Nephron progenitor cell (in vitro differentiated cells): ENCODE results near the gene IL15.
"Not testable (repeated sequence)": the region's sequence is repeated elsewhere in the genome, so short reads cannot be mapped to it uniquely, and the experiment has no call there.

ENCODE experiments used
- DNase-seq: peaks from one replicate; pipeline ENCODE4 v3.0.0; 2021
- H3K27ac Mint-ChIP-seq: 2 replicates; pipeline ENCODE4 v1.8.0; 2021; ENCODE audit warnings: mild to moderate bottlenecking, moderate library complexity, mixed read lengths
- H3K27me3 Mint-ChIP-seq: 2 replicates; pipeline ENCODE4 v1.8.0; 2021; ENCODE audit warnings: mild to moderate bottlenecking, low read depth, mixed read lengths; ENCODE audit not compliant: poor library complexity
- H3K36me3 Mint-ChIP-seq: 2 replicates; pipeline ENCODE4 v1.8.0; 2021; ENCODE audit warnings: low read depth, mixed read lengths
- H3K4me1 Mint-ChIP-seq: 2 replicates; pipeline ENCODE4 v1.8.0; 2021; ENCODE audit warnings: mixed read lengths
- H3K4me3 Mint-ChIP-seq: 2 replicates; pipeline ENCODE4 v1.8.0; 2021; ENCODE audit warnings: mild to moderate bottlenecking, moderate library complexity, mixed read lengths
- H3K9me3 Mint-ChIP-seq: 2 replicates; pipeline ENCODE4 v1.8.0; 2021; ENCODE audit warnings: mild to moderate bottlenecking, moderate library complexity, mixed read lengths
- CTCF ChIP-seq: fragments of 200-600 bp; sonication (generic); IDR thresholded peaks from 2 replicates; pipeline ENCODE4 v1.5.0; 2021; ENCODE audit warnings: antibody characterized with exemption

IL15 gene

GRCh38 chr4:141684785-141685184, 48.4 kb downstream of the IL15 start:
- no peak for DNase-seq
- peaks cover 3% of the 10 kb centered on the region for H3K9me3 Mint-ChIP-seq
- no peak for TF ChIP-seq CTCF

GRCh38 chr4:141686146-141686775, 49.9 kb downstream of the IL15 start:
- Mint-ChIP-seq H3K36me3 (no peaks in the 10 kb centered on the region), H3K4me1 (peaks cover 7% of the 10 kb centered on the region), H3K4me3 (no peak overlapping the region), H3K27me3 (no peaks in the 10 kb centered on the region), H3K27ac (no peak overlapping the region), H3K9me3 (peaks cover 7% of the 10 kb centered on the region)
- no peak for TF ChIP-seq CTCF
- DNase-seq = no peak

More at GRCh38 chr4:141684785-141685184, 48.4 kb downstream of the IL15 start:
- H3K36me3 Mint-ChIP-seq = no peaks in the 10 kb centered on the region
- H3K27me3 Mint-ChIP-seq = no peaks in the 10 kb centered on the region
- H3K27ac Mint-ChIP-seq = no peak overlapping the region
- no peak overlapping the region for H3K4me3 Mint-ChIP-seq
- peaks cover 15% of the 10 kb centered on the region for H3K4me1 Mint-ChIP-seq

GRCh38 chr4:141686879-141687278, 50.5 kb downstream of the IL15 start:
- no peak for TF ChIP-seq CTCF
- Mint-ChIP-seq H3K4me3 (no peak overlapping the region), H3K27me3 (no peaks in the 10 kb centered on the region), H3K4me1 (peaks cover 7% of the 10 kb centered on the region), H3K9me3 (peaks cover 7% of the 10 kb centered on the region), H3K36me3 (no peaks in the 10 kb centered on the region), H3K27ac (no peak overlapping the region)
- DNase-seq = no peak

GRCh38 chr4:141689726-141690296, 53.4 kb downstream of the IL15 start:
- H3K27ac Mint-ChIP-seq, H3K4me3 Mint-ChIP-seq, H3K27me3 Mint-ChIP-seq, H3K36me3 Mint-ChIP-seq, DNase-seq, H3K9me3 Mint-ChIP-seq, H3K4me1 Mint-ChIP-seq: not testable (repeated sequence)

DNA sequence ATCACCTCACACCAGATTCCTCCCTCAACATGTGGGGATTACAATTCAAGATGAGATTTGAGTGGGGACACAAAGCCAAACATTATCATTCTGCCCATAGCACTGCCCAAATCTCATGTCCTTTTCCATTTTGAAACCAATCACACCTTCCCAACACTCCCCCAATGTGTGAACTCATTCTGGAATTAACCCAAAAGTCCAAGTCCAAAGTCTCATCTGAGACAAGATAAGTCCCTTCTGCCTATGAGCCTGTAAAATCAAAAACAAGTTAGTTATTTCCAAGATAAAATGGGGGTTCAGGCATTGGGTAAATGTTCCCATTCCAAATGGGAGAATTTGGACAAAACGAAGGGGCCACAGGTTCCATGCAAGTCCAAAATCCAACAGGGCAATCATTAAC, 54.9 kb downstream of the IL15 start:
- not testable (repeated sequence) for DNase-seq, H3K4me1 Mint-ChIP-seq, H3K36me3 Mint-ChIP-seq, H3K27ac Mint-ChIP-seq, H3K4me3 Mint-ChIP-seq, H3K27me3 Mint-ChIP-seq, H3K9me3 Mint-ChIP-seq

DNA sequence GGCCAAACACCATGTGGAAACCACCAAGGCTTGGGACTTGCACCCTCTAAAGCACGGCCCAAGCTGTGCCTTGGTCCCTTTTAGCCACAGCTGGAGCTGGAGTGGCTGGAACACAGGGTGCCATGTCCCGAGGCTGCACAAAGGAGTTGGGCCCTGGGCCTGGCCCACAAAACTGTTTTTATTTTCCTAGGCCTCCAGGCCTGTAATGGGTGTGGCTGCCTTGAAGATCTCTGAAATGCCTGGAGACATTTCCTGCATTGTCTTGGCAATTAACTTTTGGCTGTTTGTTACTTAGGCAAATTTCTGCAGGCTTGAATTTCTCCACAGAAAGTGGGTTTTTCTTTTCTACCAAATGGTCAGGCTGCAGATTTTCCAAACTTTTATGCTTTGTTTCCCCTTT, 55.7 kb downstream of the IL15 start:
- TF ChIP-seq CTCF = no peak
- Mint-ChIP-seq H3K4me3 (no peak overlapping the region), H3K27me3 (peaks cover 5% of the 10 kb centered on the region), H3K4me1 (peaks cover 7% of the 10 kb centered on the region), H3K27ac (no peak overlapping the region), H3K9me3 (peaks cover 7% of the 10 kb centered on the region), H3K36me3 (no peaks in the 10 kb centered on the region)
- DNase-seq = no peak

- H3K9me3 Mint-ChIP-seq = no peaks in the 10 kb centered on the region
- no peak for TF ChIP-seq CTCF
- no peak overlapping the region for H3K27ac Mint-ChIP-seq
- no peak for DNase-seq
- no peaks in the 10 kb centered on the region for H3K4me1 Mint-ChIP-seq
- H3K27me3 Mint-ChIP-seq = peaks cover 8% of the 10 kb centered on the region
- H3K36me3 Mint-ChIP-seq = no peaks in the 10 kb centered on the region
- no peak overlapping the region for H3K4me3 Mint-ChIP-seq
These were observed 60.7 kb downstream of the IL15 start for GRCh38 chr4:141697116-141697515.
